Measurements from ENCODE around the gene CHAT. TPM values are rescaled to one million over a fixed set of nuclear protein-coding genes. Genes with fewer than 3 reads are reported as not detected.

The CHAT gene
- polyA plus RNA-seq, 2 of the 4 experiments (the other 2 are of a cell fraction) = not detected

DNA sequence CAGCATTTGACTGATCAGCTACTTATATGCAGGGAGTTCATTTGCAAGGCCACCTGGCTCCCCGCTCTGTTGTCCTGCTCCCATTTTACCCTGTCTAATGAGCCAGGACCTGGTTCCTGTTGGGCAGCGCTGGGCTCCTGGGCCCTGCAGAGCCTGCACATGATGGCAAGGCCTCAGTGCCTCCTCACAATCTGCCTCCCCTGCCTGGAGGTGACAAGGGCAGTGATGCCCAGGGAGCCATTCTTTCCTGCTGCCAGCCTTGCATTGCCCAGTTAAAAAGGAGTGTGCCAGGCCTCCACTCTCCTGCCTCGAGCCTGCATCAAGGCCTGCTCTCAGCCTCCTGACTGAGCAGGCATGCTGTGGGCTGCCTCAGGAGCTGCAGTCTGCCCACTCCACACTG is 28.5 kb downstream of the CHAT start:
- POLR2A ChIA-PET = no interaction called here
- CTCF ChIA-PET = interaction anchor here (1.2 kb wide), 1 partner anchor 20 kb away, joined by 3 read pairs; no protein-coding TSS in a partner anchor

DNA sequence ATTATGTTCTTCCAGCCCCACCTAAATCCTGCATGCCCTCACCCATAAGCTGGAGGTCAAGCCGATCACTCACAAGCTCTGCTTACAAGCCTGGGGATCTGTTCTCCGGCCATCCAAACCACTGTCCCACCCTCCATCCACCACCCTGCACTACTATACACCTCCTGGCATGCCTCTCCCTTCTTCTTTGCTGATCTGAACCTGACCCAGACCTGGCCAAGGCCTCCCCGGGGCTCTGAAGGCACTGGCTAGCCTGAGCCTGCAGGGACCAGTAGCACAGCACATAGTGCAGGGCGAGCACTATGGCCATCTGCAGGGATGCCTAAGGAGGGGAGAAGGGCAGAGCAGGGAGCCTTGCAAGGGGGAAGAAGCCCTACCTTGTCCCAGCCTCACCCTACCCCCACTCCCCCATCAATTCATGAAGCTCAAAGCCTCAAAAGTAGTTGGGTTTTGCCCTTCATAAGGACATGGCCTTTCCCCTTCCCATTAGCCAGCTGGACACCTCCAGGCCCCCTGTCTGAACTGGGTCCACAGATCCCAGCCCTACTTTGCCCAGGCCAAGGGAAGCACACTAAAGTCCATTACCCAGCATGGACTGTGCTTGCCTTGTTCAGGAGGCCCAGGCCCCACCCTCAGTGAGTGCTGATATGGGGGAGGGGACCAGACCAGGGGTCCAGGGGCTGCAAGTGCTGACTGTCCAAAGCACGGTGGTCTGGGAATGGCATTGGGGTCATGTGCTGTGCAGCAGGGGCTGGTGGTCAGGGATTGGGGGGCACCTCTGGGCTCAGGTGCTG is 29.6 kb downstream of the CHAT start:
- no peaks in the 10 kb centered on the region for H3K4me1 ChIP-seq
- POLR2A ChIA-PET = no interaction called here
- FAIRE-seq (no peak), DNase-seq (ENCODE audit: low read depth in 1 of 2, low spot score in 1 of 2) (no peak), ATAC-seq (no peak)
- WGBS (ENCODE audit: missing lambda C conversion rate) = 13% methylated on average over 3 of the region's 5 CpGs
- CTCF ChIA-PET = interaction anchor here (1.2 kb wide), 1 partner anchor 19 kb away, joined by 3 read pairs; no protein-coding TSS in a partner anchor
- no peaks in the 10 kb centered on the region for H3K9me3 ChIP-seq
- H3K4me2 ChIP-seq = no peak overlapping the region
- TF ChIP-seq SREBF2 (IDR thresholded peaks at IDR 0.05) (no peak), EHMT2 (IDR thresholded peaks at IDR 0.05; ENCODE audit: low read depth) (no peak), SMC3 (IDR thresholded peaks at IDR 0.05) (no peak), CHD4 (IDR thresholded peaks at IDR 0.05; ENCODE audit: borderline replicate concordance) (no peak), TFCP2L1 (CRISPR knock-in tag; IDR thresholded peaks at IDR 0.05) (no peak), RAD21 (conservative IDR thresholded peaks at IDR 0.05 in 1 of 2, IDR thresholded peaks at IDR 0.05 in 1 of 2) (no peak), NR3C1 (IDR thresholded peaks at IDR 0.05) (no peak)
- no peak overlapping the region for H3K4me3 ChIP-seq
- H3K27ac ChIP-seq = no peak overlapping the region

More for the DNA sequence above, 28.5 kb downstream of the CHAT start:
- 10% methylated on average over 2 of the region's 3 CpGs for WGBS (ENCODE audit: missing lambda C conversion rate)
- H3K4me1 ChIP-seq = no peaks in the 10 kb centered on the region
- ATAC-seq (no peak), DNase-seq (ENCODE audit: low read depth in 1 of 2, low spot score in 1 of 2) (no peak), FAIRE-seq (no peak)
- no peak overlapping the region for H3K4me3 ChIP-seq
- no peak overlapping the region for H3K27ac ChIP-seq
- no peaks in the 10 kb centered on the region for H3K9me3 ChIP-seq
- no peak for TF ChIP-seq POLR2A (IDR thresholded peaks at IDR 0.05; ENCODE audit: low read length)
- TF ChIP-seq CBX2 (IDR thresholded peaks at IDR 0.05; ENCODE audit: borderline replicate concordance, low read depth) = no peak
- no peak for TF ChIP-seq SREBF2 (IDR thresholded peaks at IDR 0.05)
- no peak for TF ChIP-seq CHD2 (IDR thresholded peaks at IDR 0.05; ENCODE audit: low read length, partially characterized antibody)
- TF ChIP-seq, protein P1, sequence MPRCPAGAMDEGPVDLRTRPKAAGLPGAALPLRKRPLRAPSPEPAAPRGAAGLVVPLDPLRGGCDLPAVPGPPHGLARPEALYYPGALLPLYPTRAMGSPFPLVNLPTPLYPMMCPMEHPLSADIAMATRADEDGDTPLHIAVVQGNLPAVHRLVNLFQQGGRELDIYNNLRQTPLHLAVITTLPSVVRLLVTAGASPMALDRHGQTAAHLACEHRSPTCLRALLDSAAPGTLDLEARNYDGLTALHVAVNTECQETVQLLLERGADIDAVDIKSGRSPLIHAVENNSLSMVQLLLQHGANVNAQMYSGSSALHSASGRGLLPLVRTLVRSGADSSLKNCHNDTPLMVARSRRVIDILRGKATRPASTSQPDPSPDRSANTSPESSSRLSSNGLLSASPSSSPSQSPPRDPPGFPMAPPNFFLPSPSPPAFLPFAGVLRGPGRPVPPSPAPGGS (IDR thresholded peaks at IDR 0.05) = no peak
- TF ChIP-seq HOXB5 (CRISPR knock-in tag; IDR thresholded peaks at IDR 0.05) = no peak
- no peak for TF ChIP-seq CHD4 (IDR thresholded peaks at IDR 0.05; ENCODE audit: borderline replicate concordance)
- TF ChIP-seq RARB (CRISPR knock-in tag; IDR thresholded peaks at IDR 0.05) = no peak
- no peak overlapping the region for H3K4me2 ChIP-seq

DNA sequence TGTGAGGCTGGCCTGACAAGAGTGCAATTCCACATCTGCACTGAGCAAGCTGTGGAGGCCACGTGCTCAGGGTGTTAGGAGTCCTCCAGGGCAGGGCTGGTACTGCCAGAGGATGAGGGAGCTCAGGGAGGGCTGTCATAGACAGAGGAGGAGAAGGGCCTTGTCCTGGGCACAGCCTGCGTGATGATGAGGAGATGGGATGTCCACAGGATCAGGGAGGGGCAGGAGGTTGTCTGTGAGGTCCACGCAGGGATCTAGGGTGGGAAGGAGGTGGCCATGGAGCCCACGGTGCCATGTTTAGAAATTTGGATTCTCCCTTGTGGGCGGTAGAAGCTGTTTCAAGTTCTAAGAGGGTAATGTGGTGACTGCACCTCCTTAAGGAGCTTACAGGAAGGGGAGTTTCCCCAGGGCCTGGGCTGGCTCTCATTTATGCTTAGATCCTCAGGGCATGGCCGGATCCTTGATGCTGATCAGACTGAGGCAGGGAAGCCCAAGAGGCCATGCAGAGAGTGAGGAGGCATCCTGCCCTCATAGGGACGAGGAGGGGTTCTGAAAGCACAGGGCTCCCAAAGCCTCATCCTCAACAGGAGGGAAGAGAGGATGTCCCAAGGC is 30.3 kb downstream of the CHAT start:
- DNase-seq (ENCODE audit: low read depth in 1 of 2, low spot score in 1 of 2) = no peak
- no peak overlapping the region for H3K4me2 ChIP-seq
- H3K27ac ChIP-seq = no peak overlapping the region
- no peak for ATAC-seq
- no peaks in the 10 kb centered on the region for H3K9me3 ChIP-seq
- ChIA-PET POLR2A (no interaction called here), CTCF (no interaction called here)
- H3K4me3 ChIP-seq = no peak overlapping the region
- TF ChIP-seq HEYL (CRISPR knock-in tag; IDR thresholded peaks at IDR 0.05) = no peak
- no peak for TF ChIP-seq MYC (IDR thresholded peaks at IDR 0.05; ENCODE audit: borderline replicate concordance, low read length)
- TF ChIP-seq, protein P2, sequence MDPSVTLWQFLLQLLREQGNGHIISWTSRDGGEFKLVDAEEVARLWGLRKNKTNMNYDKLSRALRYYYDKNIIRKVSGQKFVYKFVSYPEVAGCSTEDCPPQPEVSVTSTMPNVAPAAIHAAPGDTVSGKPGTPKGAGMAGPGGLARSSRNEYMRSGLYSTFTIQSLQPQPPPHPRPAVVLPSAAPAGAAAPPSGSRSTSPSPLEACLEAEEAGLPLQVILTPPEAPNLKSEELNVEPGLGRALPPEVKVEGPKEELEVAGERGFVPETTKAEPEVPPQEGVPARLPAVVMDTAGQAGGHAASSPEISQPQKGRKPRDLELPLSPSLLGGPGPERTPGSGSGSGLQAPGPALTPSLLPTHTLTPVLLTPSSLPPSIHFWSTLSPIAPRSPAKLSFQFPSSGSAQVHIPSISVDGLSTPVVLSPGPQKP (IDR thresholded peaks at IDR 0.05; ENCODE audit: low read depth, low read length) = no peak
- TF ChIP-seq HOXB5 (CRISPR knock-in tag; IDR thresholded peaks at IDR 0.05) = no peak
- TF ChIP-seq EHF (CRISPR knock-in tag; IDR thresholded peaks at IDR 0.05) = no peak
- TF ChIP-seq EHMT2 (IDR thresholded peaks at IDR 0.05; ENCODE audit: low read depth) = no peak
- TF ChIP-seq ZNF302 (CRISPR knock-in tag; IDR thresholded peaks at IDR 0.05) = no peak
- TF ChIP-seq KDM5A (IDR thresholded peaks at IDR 0.05) = no peak
- TF ChIP-seq, protein P3, sequence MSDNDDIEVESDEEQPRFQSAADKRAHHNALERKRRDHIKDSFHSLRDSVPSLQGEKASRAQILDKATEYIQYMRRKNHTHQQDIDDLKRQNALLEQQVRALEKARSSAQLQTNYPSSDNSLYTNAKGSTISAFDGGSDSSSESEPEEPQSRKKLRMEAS (IDR thresholded peaks at IDR 0.05) = no peak
- no peak for TF ChIP-seq CHD4 (IDR thresholded peaks at IDR 0.05; ENCODE audit: borderline replicate concordance)
- no peak for TF ChIP-seq POLR2A (IDR thresholded peaks at IDR 0.05; ENCODE audit: low read length)
- no peak for TF ChIP-seq RAD21 (conservative IDR thresholded peaks at IDR 0.05 in 1 of 2, IDR thresholded peaks at IDR 0.05 in 1 of 2)
- no peak for TF ChIP-seq ZSCAN20 (CRISPR knock-in tag; IDR thresholded peaks at IDR 0.05)
- TF ChIP-seq BHLHE40 (IDR thresholded peaks at IDR 0.05; ENCODE audit: low read depth, low read length) = no peak
- TF ChIP-seq HDAC2 (IDR thresholded peaks at IDR 0.05) = no peak
- TF ChIP-seq SMC3 (IDR thresholded peaks at IDR 0.05) = no peak
- TF ChIP-seq, protein P4, sequence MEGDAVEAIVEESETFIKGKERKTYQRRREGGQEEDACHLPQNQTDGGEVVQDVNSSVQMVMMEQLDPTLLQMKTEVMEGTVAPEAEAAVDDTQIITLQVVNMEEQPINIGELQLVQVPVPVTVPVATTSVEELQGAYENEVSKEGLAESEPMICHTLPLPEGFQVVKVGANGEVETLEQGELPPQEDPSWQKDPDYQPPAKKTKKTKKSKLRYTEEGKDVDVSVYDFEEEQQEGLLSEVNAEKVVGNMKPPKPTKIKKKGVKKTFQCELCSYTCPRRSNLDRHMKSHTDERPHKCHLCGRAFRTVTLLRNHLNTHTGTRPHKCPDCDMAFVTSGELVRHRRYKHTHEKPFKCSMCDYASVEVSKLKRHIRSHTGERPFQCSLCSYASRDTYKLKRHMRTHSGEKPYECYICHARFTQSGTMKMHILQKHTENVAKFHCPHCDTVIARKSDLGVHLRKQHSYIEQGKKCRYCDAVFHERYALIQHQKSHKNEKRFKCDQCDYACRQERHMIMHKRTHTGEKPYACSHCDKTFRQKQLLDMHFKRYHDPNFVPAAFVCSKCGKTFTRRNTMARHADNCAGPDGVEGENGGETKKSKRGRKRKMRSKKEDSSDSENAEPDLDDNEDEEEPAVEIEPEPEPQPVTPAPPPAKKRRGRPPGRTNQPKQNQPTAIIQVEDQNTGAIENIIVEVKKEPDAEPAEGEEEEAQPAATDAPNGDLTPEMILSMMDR (IDR thresholded peaks at IDR 0.05) = no peak
- TF ChIP-seq, protein P5, sequence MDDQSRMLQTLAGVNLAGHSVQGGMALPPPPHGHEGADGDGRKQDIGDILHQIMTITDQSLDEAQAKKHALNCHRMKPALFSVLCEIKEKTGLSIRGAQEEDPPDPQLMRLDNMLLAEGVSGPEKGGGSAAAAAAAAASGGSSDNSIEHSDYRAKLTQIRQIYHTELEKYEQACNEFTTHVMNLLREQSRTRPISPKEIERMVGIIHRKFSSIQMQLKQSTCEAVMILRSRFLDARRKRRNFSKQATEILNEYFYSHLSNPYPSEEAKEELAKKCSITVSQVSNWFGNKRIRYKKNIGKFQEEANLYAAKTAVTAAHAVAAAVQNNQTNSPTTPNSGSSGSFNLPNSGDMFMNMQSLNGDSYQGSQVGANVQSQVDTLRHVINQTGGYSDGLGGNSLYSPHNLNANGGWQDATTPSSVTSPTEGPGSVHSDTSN (IDR thresholded peaks at IDR 0.05) = no peak
- TF ChIP-seq EP300 (IDR thresholded peaks at IDR 0.05) = no peak
- TF ChIP-seq CEBPB (IDR thresholded peaks at IDR 0.05) = no peak
- FAIRE-seq = no peak
- H3K4me1 ChIP-seq = no peaks in the 10 kb centered on the region
- WGBS (ENCODE audit: missing lambda C conversion rate) = 3% methylated on average over 7 of the region's 7 CpGs

Measured in A549 (cell line).